Measurements from ENCODE around the gene NPC1. TPM values are rescaled to one million over a fixed set of nuclear protein-coding genes. Genes with fewer than 3 reads are reported as not detected.

Gene NPC1
- total and polyA plus RNA-seq, 4 donors = 9.5 to 46.7 (median 27.3) TPM

DNA sequence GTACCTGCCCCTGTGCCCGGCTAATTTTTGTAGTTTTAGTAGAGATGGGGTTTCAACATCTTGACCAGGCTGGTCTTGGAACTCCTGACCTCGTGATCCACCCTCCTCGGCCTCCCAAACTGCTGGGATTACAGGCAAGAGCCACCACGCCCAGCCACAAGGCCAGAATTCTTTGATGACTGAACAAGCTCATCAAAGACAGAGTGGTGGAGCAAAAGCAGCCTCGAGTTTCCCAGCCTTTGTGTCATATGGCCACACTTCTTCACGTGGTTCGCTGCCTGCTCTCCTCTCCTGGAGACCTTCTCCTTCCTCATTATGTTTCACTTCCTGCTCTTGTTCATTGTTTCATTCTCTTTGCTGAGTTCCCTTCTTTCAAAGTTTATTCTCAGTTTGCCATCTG is 9.9 kb upstream of the NPC1 start:
- Histone ChIP-seq H3K9ac (ENCODE audit: low read depth in 1 of 2, low read length in 2 of 2) (no peak overlapping the region), H3K4me1 (ENCODE audit: control insufficient read depth in 4 of 4, insufficient read depth in 4 of 4, low read length in 3 of 4) (no peaks in the 10 kb centered on the region), H3K36me3 (ENCODE audit: control insufficient read depth in 4 of 4, insufficient read depth in 3 of 4, low read depth in 1 of 4, low read length in 3 of 4) (no peaks in the 10 kb centered on the region), H3K4me3 (ENCODE audit: low read depth in 1 of 3, low read length in 3 of 3) (no peak overlapping the region), H3K27ac (ENCODE audit: low read depth in 1 of 2, low read length in 2 of 2) (no peak overlapping the region), H3K27me3 (ENCODE audit: control insufficient read depth in 4 of 4, insufficient read depth in 4 of 4, low read length in 3 of 4) (no peaks in the 10 kb centered on the region), H3K9me3 (ENCODE audit: control insufficient read depth in 4 of 4, low read length in 3 of 4) (no peaks in the 10 kb centered on the region)
- TF ChIP-seq EGR1 (IDR thresholded peaks at IDR 0.05; ENCODE audit: low read depth in 2 of 2) (no peak), JUND (IDR thresholded peaks at IDR 0.05) (no peak), SP1 (IDR thresholded peaks at IDR 0.05) (no peak), YY1 (IDR thresholded peaks at IDR 0.05) (no peak), FOXA1 (IDR thresholded peaks at IDR 0.05) (no peak), RAD21 (IDR thresholded peaks at IDR 0.05) (no peak), CTCF (IDR thresholded peaks at IDR 0.05; ENCODE audit: low read depth, low read length, missing input control) (no peak), REST (IDR thresholded peaks at IDR 0.05) (no peak), FOXA2 (IDR thresholded peaks at IDR 0.05) (no peak), HNF4G (IDR thresholded peaks at IDR 0.05) (no peak), HNF4A (conservative IDR thresholded peaks at IDR 0.05) (no peak)
- TF ChIP-seq, protein P1, sequence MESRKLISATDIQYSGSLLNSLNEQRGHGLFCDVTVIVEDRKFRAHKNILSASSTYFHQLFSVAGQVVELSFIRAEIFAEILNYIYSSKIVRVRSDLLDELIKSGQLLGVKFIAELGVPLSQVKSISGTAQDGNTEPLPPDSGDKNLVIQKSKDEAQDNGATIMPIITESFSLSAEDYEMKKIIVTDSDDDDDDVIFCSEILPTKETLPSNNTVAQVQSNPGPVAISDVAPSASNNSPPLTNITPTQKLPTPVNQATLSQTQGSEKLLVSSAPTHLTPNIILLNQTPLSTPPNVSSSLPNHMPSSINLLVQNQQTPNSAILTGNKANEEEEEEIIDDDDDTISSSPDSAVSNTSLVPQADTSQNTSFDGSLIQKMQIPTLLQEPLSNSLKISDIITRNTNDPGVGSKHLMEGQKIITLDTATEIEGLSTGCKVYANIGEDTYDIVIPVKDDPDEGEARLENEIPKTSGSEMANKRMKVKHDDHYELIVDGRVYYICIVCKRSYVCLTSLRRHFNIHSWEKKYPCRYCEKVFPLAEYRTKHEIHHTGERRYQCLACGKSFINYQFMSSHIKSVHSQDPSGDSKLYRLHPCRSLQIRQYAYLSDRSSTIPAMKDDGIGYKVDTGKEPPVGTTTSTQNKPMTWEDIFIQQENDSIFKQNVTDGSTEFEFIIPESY (IDR thresholded peaks at IDR 0.05) = no peak
- TF ChIP-seq, protein P2, sequence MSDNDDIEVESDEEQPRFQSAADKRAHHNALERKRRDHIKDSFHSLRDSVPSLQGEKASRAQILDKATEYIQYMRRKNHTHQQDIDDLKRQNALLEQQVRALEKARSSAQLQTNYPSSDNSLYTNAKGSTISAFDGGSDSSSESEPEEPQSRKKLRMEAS (IDR thresholded peaks at IDR 0.05) = no peak
- TF ChIP-seq, protein P3, sequence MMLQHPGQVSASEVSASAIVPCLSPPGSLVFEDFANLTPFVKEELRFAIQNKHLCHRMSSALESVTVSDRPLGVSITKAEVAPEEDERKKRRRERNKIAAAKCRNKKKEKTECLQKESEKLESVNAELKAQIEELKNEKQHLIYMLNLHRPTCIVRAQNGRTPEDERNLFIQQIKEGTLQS (IDR thresholded peaks at IDR 0.05) = no peak
- WGBS = 84% methylated on average over 7 of the region's 7 CpGs
- no peak for DNase-seq (ENCODE audit: low spot score)

DNA sequence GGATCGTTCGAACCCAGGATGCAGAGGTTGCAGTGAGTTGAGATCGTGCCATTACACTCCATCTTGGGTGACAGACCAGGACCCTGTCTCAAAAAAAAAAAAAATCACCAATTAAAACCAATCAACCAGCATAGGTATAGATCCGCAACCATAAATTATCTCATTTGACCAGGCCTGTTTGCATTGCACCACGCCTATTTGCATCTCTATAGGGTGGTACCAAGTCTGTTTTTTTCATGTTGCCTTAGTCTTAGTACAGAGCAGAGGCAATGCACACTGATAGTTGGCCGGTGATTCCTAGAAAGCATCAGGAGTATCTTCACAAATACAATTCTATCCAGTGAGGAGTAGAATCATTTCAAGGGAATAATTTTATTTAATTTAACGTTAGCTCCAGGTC is 9.3 kb upstream of the NPC1 start:
- no peak overlapping the region for H3K27ac ChIP-seq (ENCODE audit: low read depth in 1 of 2, low read length in 2 of 2)
- DNase-seq (ENCODE audit: low spot score) = no peak
- no peaks in the 10 kb centered on the region for H3K36me3 ChIP-seq (ENCODE audit: control insufficient read depth in 4 of 4, insufficient read depth in 3 of 4, low read depth in 1 of 4, low read length in 3 of 4)
- TF ChIP-seq EGR1 (IDR thresholded peaks at IDR 0.05; ENCODE audit: low read depth in 2 of 2) = no peak
- no peak for TF ChIP-seq HNF4A (conservative IDR thresholded peaks at IDR 0.05)
- no peak for TF ChIP-seq SP1 (IDR thresholded peaks at IDR 0.05)
- TF ChIP-seq NR2F2 (IDR thresholded peaks at IDR 0.05) = no peak
- TF ChIP-seq, protein P3 (IDR thresholded peaks at IDR 0.05) = no peak
- no peak for TF ChIP-seq REST (IDR thresholded peaks at IDR 0.05)
- TF ChIP-seq GABPA (IDR thresholded peaks at IDR 0.05 in 1 of 2, conservative IDR thresholded peaks at IDR 0.05 in 1 of 2) = no peak
- no peak for TF ChIP-seq CTCF (IDR thresholded peaks at IDR 0.05; ENCODE audit: low read depth, low read length, missing input control)
- TF ChIP-seq TAF1 (conservative IDR thresholded peaks at IDR 0.05) = no peak
- TF ChIP-seq FOXA1 (IDR thresholded peaks at IDR 0.05) = no peak
- no peak for TF ChIP-seq RAD21 (IDR thresholded peaks at IDR 0.05)
- no peak for TF ChIP-seq JUND (IDR thresholded peaks at IDR 0.05)
- no peak for TF ChIP-seq HNF4G (IDR thresholded peaks at IDR 0.05)

More for the DNA sequence above, 9.3 kb upstream of the NPC1 start:
- Histone ChIP-seq H3K4me1 (ENCODE audit: control insufficient read depth in 4 of 4, insufficient read depth in 4 of 4, low read length in 3 of 4) (no peaks in the 10 kb centered on the region), H3K9me3 (ENCODE audit: control insufficient read depth in 4 of 4, low read length in 3 of 4) (no peaks in the 10 kb centered on the region), H3K4me3 (ENCODE audit: low read depth in 1 of 3, low read length in 3 of 3) (no peak overlapping the region), H3K27me3 (ENCODE audit: control insufficient read depth in 4 of 4, insufficient read depth in 4 of 4, low read length in 3 of 4) (no peaks in the 10 kb centered on the region), H3K9ac (ENCODE audit: low read depth in 1 of 2, low read length in 2 of 2) (no peak overlapping the region)
- WGBS = 93% methylated on average over 7 of the region's 7 CpGs

Measured in liver (tissue), 9 donors.